ENCODE results near the gene PKP2. TPM values are rescaled to one million over a fixed set of nuclear protein-coding genes. Genes with fewer than 3 reads are reported as not detected.

The PKP2 gene
- total and polyA plus RNA-seq, 2 of the 13 experiments (the other 11 are each of a cell fraction or from before 2014, with no cell fraction given): 15.1 to 25.3 TPM

DNA sequence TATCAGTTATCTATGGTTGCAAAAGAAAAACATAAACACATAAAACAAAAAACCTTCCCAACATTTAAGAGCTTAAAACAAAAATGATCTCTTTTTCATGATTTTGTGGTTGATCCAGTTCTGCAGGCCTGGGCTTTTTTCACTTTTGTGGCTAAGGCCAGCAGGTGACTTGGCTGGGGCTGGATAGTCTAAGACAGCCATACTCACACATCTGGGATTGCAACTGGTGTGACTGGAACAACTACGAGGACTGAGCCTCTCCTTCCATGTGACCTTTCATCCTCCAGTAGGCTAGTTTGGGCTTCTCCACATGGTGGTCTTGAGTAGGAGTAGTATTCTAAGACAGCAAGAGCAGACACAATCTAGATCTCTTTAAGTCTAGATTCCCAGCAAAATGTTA lies 7.2 kb upstream of the PKP2 start (continued):
- TF ChIP-seq, protein P1, sequence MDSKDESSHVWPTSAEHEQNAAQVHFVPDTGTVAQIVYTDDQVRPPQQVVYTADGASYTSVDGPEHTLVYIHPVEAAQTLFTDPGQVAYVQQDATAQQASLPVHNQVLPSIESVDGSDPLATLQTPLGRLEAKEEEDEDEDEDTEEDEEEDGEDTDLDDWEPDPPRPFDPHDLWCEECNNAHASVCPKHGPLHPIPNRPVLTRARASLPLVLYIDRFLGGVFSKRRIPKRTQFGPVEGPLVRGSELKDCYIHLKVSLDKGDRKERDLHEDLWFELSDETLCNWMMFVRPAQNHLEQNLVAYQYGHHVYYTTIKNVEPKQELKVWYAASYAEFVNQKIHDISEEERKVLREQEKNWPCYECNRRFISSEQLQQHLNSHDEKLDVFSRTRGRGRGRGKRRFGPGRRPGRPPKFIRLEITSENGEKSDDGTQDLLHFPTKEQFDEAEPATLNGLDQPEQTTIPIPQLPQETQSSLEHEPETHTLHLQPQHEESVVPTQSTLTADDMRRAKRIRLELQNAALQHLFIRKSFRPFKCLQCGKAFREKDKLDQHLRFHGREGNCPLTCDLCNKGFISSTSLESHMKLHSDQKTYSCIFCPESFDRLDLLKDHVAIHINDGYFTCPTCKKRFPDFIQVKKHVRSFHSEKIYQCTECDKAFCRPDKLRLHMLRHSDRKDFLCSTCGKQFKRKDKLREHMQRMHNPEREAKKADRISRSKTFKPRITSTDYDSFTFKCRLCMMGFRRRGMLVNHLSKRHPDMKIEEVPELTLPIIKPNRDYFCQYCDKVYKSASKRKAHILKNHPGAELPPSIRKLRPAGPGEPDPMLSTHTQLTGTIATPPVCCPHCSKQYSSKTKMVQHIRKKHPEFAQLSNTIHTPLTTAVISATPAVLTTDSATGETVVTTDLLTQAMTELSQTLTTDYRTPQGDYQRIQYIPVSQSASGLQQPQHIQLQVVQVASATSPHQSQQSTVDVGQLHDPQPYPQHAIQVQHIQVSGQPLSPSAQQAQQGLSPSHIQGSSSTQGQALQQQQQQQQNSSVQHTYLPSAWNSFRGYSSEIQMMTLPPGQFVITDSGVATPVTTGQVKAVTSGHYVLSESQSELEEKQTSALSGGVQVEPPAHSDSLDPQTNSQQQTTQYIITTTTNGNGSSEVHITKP (CRISPR knock-in tag; IDR thresholded peaks at IDR 0.05; ENCODE audit: low read depth): no peak
- TF ChIP-seq, protein P2, sequence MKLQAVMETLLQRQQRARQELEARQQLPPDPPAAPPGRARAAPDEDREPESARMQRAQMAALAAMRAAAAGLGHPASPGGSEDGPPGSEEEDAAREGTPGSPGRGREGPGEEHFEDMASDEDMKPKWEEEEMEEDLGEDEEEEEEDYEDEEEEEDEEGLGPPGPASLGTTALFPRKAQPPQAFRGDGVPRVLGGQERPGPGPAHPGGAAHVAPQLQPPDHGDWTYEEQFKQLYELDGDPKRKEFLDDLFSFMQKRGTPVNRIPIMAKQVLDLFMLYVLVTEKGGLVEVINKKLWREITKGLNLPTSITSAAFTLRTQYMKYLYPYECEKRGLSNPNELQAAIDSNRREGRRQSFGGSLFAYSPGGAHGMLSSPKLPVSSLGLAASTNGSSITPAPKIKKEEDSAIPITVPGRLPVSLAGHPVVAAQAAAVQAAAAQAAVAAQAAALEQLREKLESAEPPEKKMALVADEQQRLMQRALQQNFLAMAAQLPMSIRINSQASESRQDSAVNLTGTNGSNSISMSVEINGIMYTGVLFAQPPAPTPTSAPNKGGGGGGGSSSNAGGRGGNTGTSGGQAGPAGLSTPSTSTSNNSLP (IDR thresholded peaks at IDR 0.05; ENCODE audit: low read depth, low read length): no peak
- no peak for TF ChIP-seq ZNF790 (CRISPR knock-in tag; IDR thresholded peaks at IDR 0.05; ENCODE audit: borderline replicate concordance)

DNA sequence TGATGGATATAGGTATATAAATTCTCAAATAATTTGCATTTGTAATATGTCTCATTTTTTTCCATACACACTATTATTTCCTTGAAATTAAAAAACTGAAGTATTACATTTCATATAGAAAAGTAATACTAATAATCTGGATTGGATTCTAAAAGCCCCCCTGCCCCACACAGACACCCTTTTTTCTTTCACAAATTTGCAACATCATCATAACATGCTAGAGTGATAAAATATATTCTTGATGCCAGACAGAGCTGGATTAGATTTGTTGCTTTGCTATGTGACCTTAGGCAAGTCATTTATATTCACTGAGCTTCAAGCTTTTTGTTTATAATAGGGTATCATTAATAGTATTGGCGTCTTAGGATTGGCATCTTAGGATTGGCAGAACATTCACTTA lies 6.7 kb upstream of the PKP2 start:
- ATAC-seq (no peak), DNase-seq (ENCODE audit: low spot score) (no peak), FAIRE-seq (no peak)
- 97% methylated on average over 1 of the region's 1 CpG for WGBS (ENCODE audit: low lambda C conversion rate)
- no peaks in the 10 kb centered on the region for H4K20me1 ChIP-seq (ENCODE audit: insufficient read depth, low read length)
- in situ Hi-C loops (cut with HindIII; ENCODE audit: extremely low pct_ligation_motif_present, low pct_unique_long_range_greater_than_20kb): loop anchor here (5.0 kb wide), 1 partner anchor 146 kb away; the partner anchor contains the start of gene YARS2
- no peaks in the 10 kb centered on the region for H3K36me3 ChIP-seq (replicated peaks in 1 of 2; ENCODE audit: control insufficient read depth in 1 of 2, insufficient read depth in 2 of 2, low read length in 2 of 2)
- H3K4me2 ChIP-seq (ENCODE audit: low read depth, low read length): no peak overlapping the region
- intact Hi-C loops (cut with micrococcal nuclease; ENCODE audit: unreplicated experiment): no loop called here
- H3K27ac ChIP-seq (ENCODE audit: extremely low read length, insufficient read depth, low read length): no peak overlapping the region
- H3K79me2 ChIP-seq (ENCODE audit: insufficient read depth, low read length): no peaks in the 10 kb centered on the region
- ChIA-PET CTCF (ENCODE audit: low intra/inter-chr PET ratio, low total read pairs) (no interaction called here), POLR2A (no interaction called here)
- H3K4me1 ChIP-seq (ENCODE audit: insufficient read depth, low read length): peaks cover 63% of the 10 kb centered on the region
- BruUV-seq (replicated peaks): no TSS peak
- no peak overlapping the region for H3K9ac ChIP-seq (ENCODE audit: insufficient read depth, low read depth, low read length)
- H3K9me3 ChIP-seq (ENCODE audit: low read length): no peaks in the 10 kb centered on the region
- no peak overlapping the region for H3K4me3 ChIP-seq (replicated peaks in 1 of 3; ENCODE audit: insufficient read depth in 1 of 3, low read depth in 2 of 3, low read length in 3 of 3)
- H3K27me3 ChIP-seq (ENCODE audit: control insufficient read depth in 1 of 2, insufficient read depth in 2 of 2, low read length in 2 of 2): no peaks in the 10 kb centered on the region
- no peak for TF ChIP-seq SNAI1 (CRISPR knock-in tag; IDR thresholded peaks at IDR 0.05; ENCODE audit: borderline replicate concordance)
- peak; percentile 58 for TF ChIP-seq MAFF (IDR thresholded peaks at IDR 0.05; ENCODE audit: low read depth, low read length)
- peak; percentile 72 to 74 for TF ChIP-seq MAFK (conservative IDR thresholded peaks at IDR 0.05 in 1 of 2, IDR thresholded peaks at IDR 0.05 in 1 of 2; ENCODE audit: low read length in 2 of 2)
- no peak for TF ChIP-seq NONO (IDR thresholded peaks at IDR 0.05)
- TF ChIP-seq NONO (CRISPR knock-in tag; conservative IDR thresholded peaks at IDR 0.05): no peak
- TF ChIP-seq ZKSCAN5 (CRISPR knock-in tag; IDR thresholded peaks at IDR 0.05): no peak
- H2AFZ ChIP-seq (ENCODE audit: low read length): no peak overlapping the region
